Central memory CD8-positive, alpha-beta T cell (primary cell): ENCODE measurements around the gene GIPC3.

Experiments used
- ATAC-seq: fragments of 150-1000 bp; cut with Tn5 transposase; replicated peaks from 2 replicates; pipeline ENCODE4 v1.10.0; 2022; ENCODE audit warnings: mild to moderate bottlenecking, moderate FRiP score, moderate number of reproducible peaks; ENCODE audit not compliant: poor library complexity, severe bottlenecking; ENCODE audit errors: extremely low read depth
- DNase-seq, 2 donors: peaks; one replicate each; pipeline ENCODE4 v3.0.0; 2021; ENCODE audit warnings: low spot score in 2 of 2
- H3K27ac Mint-ChIP-seq: one replicate; pipeline ENCODE4 v1.8.0; 2022; ENCODE audit warnings: low read depth, mild to moderate bottlenecking, moderate library complexity, mixed read lengths
- H3K27me3 Mint-ChIP-seq: one replicate; pipeline ENCODE4 v1.8.0; 2022; ENCODE audit warnings: mixed read lengths
- H3K36me3 Mint-ChIP-seq: one replicate; pipeline ENCODE4 v1.8.0; 2022; ENCODE audit warnings: mild to moderate bottlenecking, moderate library complexity, mixed read lengths; ENCODE audit not compliant: insufficient read depth
- H3K4me1 Mint-ChIP-seq: one replicate; pipeline ENCODE4 v1.8.0; 2022; ENCODE audit warnings: mixed read lengths
- H3K4me3 Mint-ChIP-seq: one replicate; pipeline ENCODE4 v1.8.0; 2022; ENCODE audit warnings: mild to moderate bottlenecking, moderate library complexity, mixed read lengths
- H3K9me3 Mint-ChIP-seq: one replicate; pipeline ENCODE4 v1.8.0; 2022; ENCODE audit warnings: mixed read lengths

GIPC3 gene

GRCh38 chr19:3613818-3614661, 28.8 kb downstream of the GIPC3 start:
- Mint-ChIP-seq H3K36me3 (peaks cover 11% of the 10 kb centered on the region), H3K4me3 (no peak overlapping the region), H3K4me1 (no peaks in the 10 kb centered on the region), H3K27ac (no peak overlapping the region), H3K9me3 (no peaks in the 10 kb centered on the region), H3K27me3 (no peaks in the 10 kb centered on the region)
- DNase-seq, result no peak
- no peak for ATAC-seq

GRCh38 chr19:3614858-3615505, 29.7 kb downstream of the GIPC3 start:
- ATAC-seq (no peak), DNase-seq (no peak)
- Mint-ChIP-seq H3K9me3 (no peaks in the 10 kb centered on the region), H3K27ac (no peak overlapping the region), H3K27me3 (no peaks in the 10 kb centered on the region), H3K4me3 (no peak overlapping the region), H3K36me3 (peaks cover 9% of the 10 kb centered on the region), H3K4me1 (no peaks in the 10 kb centered on the region)

GRCh38 chr19:3615524-3616135, 30.4 kb downstream of the GIPC3 start:
- no peak overlapping the region for H3K4me3 Mint-ChIP-seq
- no peaks in the 10 kb centered on the region for H3K27me3 Mint-ChIP-seq
- no peak overlapping the region for H3K27ac Mint-ChIP-seq
- peaks cover 9% of the 10 kb centered on the region for H3K36me3 Mint-ChIP-seq
- ATAC-seq, result no peak
- DNase-seq, result no peak
- no peaks in the 10 kb centered on the region for H3K4me1 Mint-ChIP-seq
- H3K9me3 Mint-ChIP-seq, result no peaks in the 10 kb centered on the region

- Mint-ChIP-seq H3K4me3 (no peak overlapping the region), H3K4me1 (peaks cover 5% of the 10 kb centered on the region), H3K9me3 (no peaks in the 10 kb centered on the region), H3K36me3 (peaks cover 6% of the 10 kb centered on the region), H3K27me3 (no peaks in the 10 kb centered on the region), H3K27ac (no peak overlapping the region)
- ATAC-seq (no peak), DNase-seq (no peak)
Observed at GRCh38 chr19:3617463-3617862, 32.2 kb downstream of the GIPC3 start.

GRCh38 chr19:3618144-3618810, 33.0 kb downstream of the GIPC3 start:
- peak in 1 of 2 donors; percentile 40 for DNase-seq
- Mint-ChIP-seq H3K9me3 (no peaks in the 10 kb centered on the region), H3K27me3 (no peaks in the 10 kb centered on the region), H3K4me3 (no peak overlapping the region), H3K4me1 (peaks cover 6% of the 10 kb centered on the region), H3K36me3 (peaks cover 11% of the 10 kb centered on the region), H3K27ac (no peak overlapping the region)
- ATAC-seq, result no peak

GRCh38 chr19:3618811-3619630, 33.7 kb downstream of the GIPC3 start:
- Mint-ChIP-seq H3K27me3 (no peaks in the 10 kb centered on the region), H3K36me3 (peaks cover 14% of the 10 kb centered on the region), H3K4me1 (peaks cover 7% of the 10 kb centered on the region), H3K4me3 (no peak overlapping the region), H3K9me3 (no peaks in the 10 kb centered on the region), H3K27ac (no peak overlapping the region)
- DNase-seq, result no peak
- ATAC-seq, result no peak

- H3K4me3 Mint-ChIP-seq, result no peak overlapping the region
- no peak overlapping the region for H3K27ac Mint-ChIP-seq
- H3K4me1 Mint-ChIP-seq, result peaks cover 13% of the 10 kb centered on the region
- DNase-seq (no peak), ATAC-seq (no peak)
- H3K36me3 Mint-ChIP-seq, result peaks cover 14% of the 10 kb centered on the region
- no peaks in the 10 kb centered on the region for H3K9me3 Mint-ChIP-seq
- no peaks in the 10 kb centered on the region for H3K27me3 Mint-ChIP-seq
Observed at GRCh38 chr19:3619631-3620012, 34.3 kb downstream of the GIPC3 start.

- Mint-ChIP-seq H3K27ac (no peak overlapping the region), H3K4me1 (peaks cover 13% of the 10 kb centered on the region), H3K4me3 (no peak overlapping the region)
Observed at GRCh38 chr19:3620145-3620816, 35.0 kb downstream of the GIPC3 start.

GRCh38 chr19:3620817-3621547, 35.7 kb downstream of the GIPC3 start:
- peaks cover 18% of the 10 kb centered on the region for H3K36me3 Mint-ChIP-seq
- H3K4me3 Mint-ChIP-seq, result no peak overlapping the region
- H3K27me3 Mint-ChIP-seq, result no peaks in the 10 kb centered on the region
- ATAC-seq, result no peak
- no peaks in the 10 kb centered on the region for H3K9me3 Mint-ChIP-seq
- no peak for DNase-seq
- peaks cover 16% of the 10 kb centered on the region for H3K4me1 Mint-ChIP-seq
- H3K27ac Mint-ChIP-seq, result no peak overlapping the region

More at GRCh38 chr19:3620145-3620816, 35.0 kb downstream of the GIPC3 start:
- Mint-ChIP-seq H3K27me3 (no peaks in the 10 kb centered on the region), H3K9me3 (no peaks in the 10 kb centered on the region), H3K36me3 (peaks cover 15% of the 10 kb centered on the region)
- ATAC-seq, result no peak
- DNase-seq, result no peak

GRCh38 chr19:3621689-3622088, 36.4 kb downstream of the GIPC3 start:
- no peak for DNase-seq
- Mint-ChIP-seq H3K4me1 (peaks cover 23% of the 10 kb centered on the region), H3K36me3 (peaks cover 22% of the 10 kb centered on the region), H3K9me3 (no peaks in the 10 kb centered on the region), H3K4me3 (no peak overlapping the region), H3K27me3 (no peaks in the 10 kb centered on the region), H3K27ac (no peak overlapping the region)
- no peak for ATAC-seq

GRCh38 chr19:3622224-3622623, 36.9 kb downstream of the GIPC3 start:
- ATAC-seq, result no peak
- peaks cover 28% of the 10 kb centered on the region for H3K4me1 Mint-ChIP-seq
- no peak for DNase-seq
- no peak overlapping the region for H3K27ac Mint-ChIP-seq
- H3K36me3 Mint-ChIP-seq, result peaks cover 22% of the 10 kb centered on the region
- no peaks in the 10 kb centered on the region for H3K27me3 Mint-ChIP-seq
- no peak overlapping the region for H3K4me3 Mint-ChIP-seq
- no peaks in the 10 kb centered on the region for H3K9me3 Mint-ChIP-seq
